Prostate gland (tissue), 2 donors: ENCODE results near the gene ANTXR1.

ENCODE experiments used
- POLR2A ChIP-seq: fragments of 450-650 bp; IDR thresholded peaks from one replicate; pipeline ENCODE4 v1.6.1; 2016; ENCODE audit warnings: antibody characterized with exemption, mild to moderate bottlenecking
- POLR2AphosphoS5 ChIP-seq: sonication (generic); formaldehyde crosslinking; IDR thresholded peaks from one replicate; pipeline ENCODE4 v1.6.1; 2017; ENCODE audit warnings: antibody characterized with exemption
- TF ChIP-seq, protein P1 (sequence below), 4 experiments: fragments of 200-600 bp in 2 of 4; fragments of 450-650 bp in 2 of 4; sonication (generic) in 2 of 4; IDR thresholded peaks; 1 replicate in 3 of 4; 2 replicates in 1 of 4; pipeline ENCODE4 v1.5.1; 2016 to 2019; ENCODE audit warnings: antibody characterized with exemption in 4 of 4, mild to moderate bottlenecking in 2 of 4, moderate library complexity in 2 of 4

DNA sequence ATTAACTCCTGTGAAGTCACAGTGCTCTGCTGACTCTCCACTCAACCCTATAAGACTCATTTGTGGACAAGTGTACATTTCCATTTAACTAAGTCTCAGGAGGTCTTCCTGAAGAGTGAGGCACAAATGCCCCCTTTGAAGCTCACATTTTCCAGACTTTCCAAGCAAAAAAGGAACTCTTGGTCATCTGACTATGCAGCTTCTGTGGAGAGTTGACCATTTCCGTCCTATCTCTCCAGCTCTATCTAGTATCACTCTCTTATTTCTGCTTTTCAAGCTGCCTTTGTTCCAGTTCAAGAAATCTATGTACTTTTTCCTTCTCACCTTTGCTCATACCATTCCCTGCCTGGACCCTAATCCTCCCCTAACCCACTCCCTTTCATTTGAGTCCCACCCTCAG, 77.0 kb downstream of the ANTXR1 start:
- TF ChIP-seq POLR2A, result no peak
- TF ChIP-seq, protein P1, sequence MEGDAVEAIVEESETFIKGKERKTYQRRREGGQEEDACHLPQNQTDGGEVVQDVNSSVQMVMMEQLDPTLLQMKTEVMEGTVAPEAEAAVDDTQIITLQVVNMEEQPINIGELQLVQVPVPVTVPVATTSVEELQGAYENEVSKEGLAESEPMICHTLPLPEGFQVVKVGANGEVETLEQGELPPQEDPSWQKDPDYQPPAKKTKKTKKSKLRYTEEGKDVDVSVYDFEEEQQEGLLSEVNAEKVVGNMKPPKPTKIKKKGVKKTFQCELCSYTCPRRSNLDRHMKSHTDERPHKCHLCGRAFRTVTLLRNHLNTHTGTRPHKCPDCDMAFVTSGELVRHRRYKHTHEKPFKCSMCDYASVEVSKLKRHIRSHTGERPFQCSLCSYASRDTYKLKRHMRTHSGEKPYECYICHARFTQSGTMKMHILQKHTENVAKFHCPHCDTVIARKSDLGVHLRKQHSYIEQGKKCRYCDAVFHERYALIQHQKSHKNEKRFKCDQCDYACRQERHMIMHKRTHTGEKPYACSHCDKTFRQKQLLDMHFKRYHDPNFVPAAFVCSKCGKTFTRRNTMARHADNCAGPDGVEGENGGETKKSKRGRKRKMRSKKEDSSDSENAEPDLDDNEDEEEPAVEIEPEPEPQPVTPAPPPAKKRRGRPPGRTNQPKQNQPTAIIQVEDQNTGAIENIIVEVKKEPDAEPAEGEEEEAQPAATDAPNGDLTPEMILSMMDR (IDR thresholded peaks at IDR 0.05), result no peak
- TF ChIP-seq POLR2AphosphoS5, result no peak
